Measurements from ENCODE around the gene GALT.

GRCh38 chr9:34620061-34620994, 26.1 kb upstream of the GALT start, which contains the start of gene DCTN3:
- TF ChIP-seq POLR2A (IDR thresholded peaks at IDR 0.05; ENCODE audit: low read length): peak; percentile 84
- no peak for TF ChIP-seq GATA1 (IDR thresholded peaks at IDR 0.05; ENCODE audit: low read depth, low read length)
